ENCODE results near the gene SLC9A9.

DNA sequence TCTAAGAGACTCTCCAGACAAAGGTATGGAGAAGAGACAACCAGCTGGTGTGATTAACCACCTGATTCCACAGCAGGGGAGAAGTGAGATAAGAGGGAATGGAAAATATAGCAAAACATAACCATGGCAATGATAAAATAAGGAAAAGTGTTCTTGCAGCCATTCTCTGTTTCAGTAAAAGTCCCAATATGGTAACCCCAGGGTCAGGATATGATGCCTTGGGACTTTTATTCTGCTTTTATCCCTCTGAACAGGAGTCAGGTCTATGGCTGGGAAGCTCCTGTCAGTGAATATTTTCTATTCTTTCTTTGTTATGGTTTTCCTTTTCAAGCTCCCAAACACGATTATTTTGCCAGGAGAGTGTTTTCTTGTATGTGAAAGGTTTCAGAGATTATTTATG, 94.2 kb downstream of the SLC9A9 start:
- TF ChIP-seq RAD21 (IDR thresholded peaks at IDR 0.05; ENCODE audit: insufficient read depth, low read depth, low read length), result no peak
- TF ChIP-seq CTCF (IDR thresholded peaks at IDR 0.05 in 2 of 3, conservative IDR thresholded peaks at IDR 0.05 in 1 of 3; ENCODE audit: control insufficient read depth in 2 of 3, extremely low read depth in 1 of 3, insufficient read depth in 1 of 3, low read depth in 3 of 3, low read length in 3 of 3), result no peak
- no peak for TF ChIP-seq EZH2 (IDR thresholded peaks at IDR 0.05; ENCODE audit: borderline replicate concordance, control insufficient read depth, low read depth, low read length)
- no peak for TF ChIP-seq ATF2 (IDR thresholded peaks at IDR 0.05; ENCODE audit: low read length)
- TF ChIP-seq, protein P1, sequence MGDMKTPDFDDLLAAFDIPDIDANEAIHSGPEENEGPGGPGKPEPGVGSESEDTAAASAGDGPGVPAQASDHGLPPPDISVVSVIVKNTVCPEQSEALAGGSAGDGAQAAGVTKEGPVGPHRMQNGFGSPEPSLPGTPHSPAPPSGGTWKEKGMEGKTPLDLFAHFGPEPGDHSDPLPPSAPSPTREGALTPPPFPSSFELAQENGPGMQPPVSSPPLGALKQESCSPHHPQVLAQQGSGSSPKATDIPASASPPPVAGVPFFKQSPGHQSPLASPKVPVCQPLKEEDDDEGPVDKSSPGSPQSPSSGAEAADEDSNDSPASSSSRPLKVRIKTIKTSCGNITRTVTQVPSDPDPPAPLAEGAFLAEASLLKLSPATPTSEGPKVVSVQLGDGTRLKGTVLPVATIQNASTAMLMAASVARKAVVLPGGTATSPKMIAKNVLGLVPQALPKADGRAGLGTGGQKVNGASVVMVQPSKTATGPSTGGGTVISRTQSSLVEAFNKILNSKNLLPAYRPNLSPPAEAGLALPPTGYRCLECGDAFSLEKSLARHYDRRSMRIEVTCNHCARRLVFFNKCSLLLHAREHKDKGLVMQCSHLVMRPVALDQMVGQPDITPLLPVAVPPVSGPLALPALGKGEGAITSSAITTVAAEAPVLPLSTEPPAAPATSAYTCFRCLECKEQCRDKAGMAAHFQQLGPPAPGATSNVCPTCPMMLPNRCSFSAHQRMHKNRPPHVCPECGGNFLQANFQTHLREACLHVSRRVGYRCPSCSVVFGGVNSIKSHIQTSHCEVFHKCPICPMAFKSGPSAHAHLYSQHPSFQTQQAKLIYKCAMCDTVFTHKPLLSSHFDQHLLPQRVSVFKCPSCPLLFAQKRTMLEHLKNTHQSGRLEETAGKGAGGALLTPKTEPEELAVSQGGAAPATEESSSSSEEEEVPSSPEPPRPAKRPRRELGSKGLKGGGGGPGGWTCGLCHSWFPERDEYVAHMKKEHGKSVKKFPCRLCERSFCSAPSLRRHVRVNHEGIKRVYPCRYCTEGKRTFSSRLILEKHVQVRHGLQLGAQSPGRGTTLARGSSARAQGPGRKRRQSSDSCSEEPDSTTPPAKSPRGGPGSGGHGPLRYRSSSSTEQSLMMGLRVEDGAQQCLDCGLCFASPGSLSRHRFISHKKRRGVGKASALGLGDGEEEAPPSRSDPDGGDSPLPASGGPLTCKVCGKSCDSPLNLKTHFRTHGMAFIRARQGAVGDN (IDR thresholded peaks at IDR 0.05), result no peak
- TF ChIP-seq SREBF1 (IDR thresholded peaks at IDR 0.05; ENCODE audit: low read length), result no peak
- no peak for TF ChIP-seq CEBPB (IDR thresholded peaks at IDR 0.05; ENCODE audit: borderline replicate concordance in 1 of 2, low read depth in 2 of 2, low read length in 2 of 2)
- TF ChIP-seq, protein P2, sequence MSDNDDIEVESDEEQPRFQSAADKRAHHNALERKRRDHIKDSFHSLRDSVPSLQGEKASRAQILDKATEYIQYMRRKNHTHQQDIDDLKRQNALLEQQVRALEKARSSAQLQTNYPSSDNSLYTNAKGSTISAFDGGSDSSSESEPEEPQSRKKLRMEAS (IDR thresholded peaks at IDR 0.05; ENCODE audit: low read depth, low read length), result no peak
- TF ChIP-seq POLR2AphosphoS2 (IDR thresholded peaks at IDR 0.05; ENCODE audit: low read depth, low read length), result no peak
